ENCODE results near the gene PANX2.

- TF ChIP-seq POLR2A (IDR thresholded peaks at IDR 0.05), result no peak
- TF ChIP-seq POLR2AphosphoS5 (IDR thresholded peaks at IDR 0.05; ENCODE audit: insufficient read depth in 1 of 2, low read depth in 1 of 2), result no peak
- no peak for TF ChIP-seq CTCF (IDR thresholded peaks at IDR 0.05)
Measured at GRCh38 chr22:50170453-50171318, at the start of gene PANX2.
